Astrocyte of the cerebellum (primary cell): ENCODE results near the gene STXBP5.

Source experiments
- DNase-seq: peaks from one replicate; pipeline ENCODE4 v3.0.0-alpha.2; 2011; ENCODE audit warnings: low read depth
- H3K4me3 ChIP-seq: 2 replicates; pipeline ENCODE4 v1.5.1; 2011; ENCODE audit warnings: mild to moderate bottlenecking, low read depth, low read length, moderate library complexity
- in situ Hi-C: cut with HindIII; loops from 2 replicates; pipeline ENCODE4 v1.10.0; 2017; ENCODE audit warnings: low sequenced_read_pairs
- TF ChIP-seq, protein P1 (sequence below): IDR thresholded peaks from 2 replicates; pipeline ENCODE4 v1.5.1; 2012; ENCODE audit warnings: low read length, low read depth, moderate library complexity, mild to moderate bottlenecking; ENCODE audit errors: missing control alignments

STXBP5 gene

GRCh38 chr6:147207351-147207750 is 3.1 kb downstream of the STXBP5 start:
- no peak overlapping the region for H3K4me3 ChIP-seq
- TF ChIP-seq, protein P1, sequence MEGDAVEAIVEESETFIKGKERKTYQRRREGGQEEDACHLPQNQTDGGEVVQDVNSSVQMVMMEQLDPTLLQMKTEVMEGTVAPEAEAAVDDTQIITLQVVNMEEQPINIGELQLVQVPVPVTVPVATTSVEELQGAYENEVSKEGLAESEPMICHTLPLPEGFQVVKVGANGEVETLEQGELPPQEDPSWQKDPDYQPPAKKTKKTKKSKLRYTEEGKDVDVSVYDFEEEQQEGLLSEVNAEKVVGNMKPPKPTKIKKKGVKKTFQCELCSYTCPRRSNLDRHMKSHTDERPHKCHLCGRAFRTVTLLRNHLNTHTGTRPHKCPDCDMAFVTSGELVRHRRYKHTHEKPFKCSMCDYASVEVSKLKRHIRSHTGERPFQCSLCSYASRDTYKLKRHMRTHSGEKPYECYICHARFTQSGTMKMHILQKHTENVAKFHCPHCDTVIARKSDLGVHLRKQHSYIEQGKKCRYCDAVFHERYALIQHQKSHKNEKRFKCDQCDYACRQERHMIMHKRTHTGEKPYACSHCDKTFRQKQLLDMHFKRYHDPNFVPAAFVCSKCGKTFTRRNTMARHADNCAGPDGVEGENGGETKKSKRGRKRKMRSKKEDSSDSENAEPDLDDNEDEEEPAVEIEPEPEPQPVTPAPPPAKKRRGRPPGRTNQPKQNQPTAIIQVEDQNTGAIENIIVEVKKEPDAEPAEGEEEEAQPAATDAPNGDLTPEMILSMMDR = no peak
- in situ Hi-C loops = no loop called here
- no peak for DNase-seq

DNA sequence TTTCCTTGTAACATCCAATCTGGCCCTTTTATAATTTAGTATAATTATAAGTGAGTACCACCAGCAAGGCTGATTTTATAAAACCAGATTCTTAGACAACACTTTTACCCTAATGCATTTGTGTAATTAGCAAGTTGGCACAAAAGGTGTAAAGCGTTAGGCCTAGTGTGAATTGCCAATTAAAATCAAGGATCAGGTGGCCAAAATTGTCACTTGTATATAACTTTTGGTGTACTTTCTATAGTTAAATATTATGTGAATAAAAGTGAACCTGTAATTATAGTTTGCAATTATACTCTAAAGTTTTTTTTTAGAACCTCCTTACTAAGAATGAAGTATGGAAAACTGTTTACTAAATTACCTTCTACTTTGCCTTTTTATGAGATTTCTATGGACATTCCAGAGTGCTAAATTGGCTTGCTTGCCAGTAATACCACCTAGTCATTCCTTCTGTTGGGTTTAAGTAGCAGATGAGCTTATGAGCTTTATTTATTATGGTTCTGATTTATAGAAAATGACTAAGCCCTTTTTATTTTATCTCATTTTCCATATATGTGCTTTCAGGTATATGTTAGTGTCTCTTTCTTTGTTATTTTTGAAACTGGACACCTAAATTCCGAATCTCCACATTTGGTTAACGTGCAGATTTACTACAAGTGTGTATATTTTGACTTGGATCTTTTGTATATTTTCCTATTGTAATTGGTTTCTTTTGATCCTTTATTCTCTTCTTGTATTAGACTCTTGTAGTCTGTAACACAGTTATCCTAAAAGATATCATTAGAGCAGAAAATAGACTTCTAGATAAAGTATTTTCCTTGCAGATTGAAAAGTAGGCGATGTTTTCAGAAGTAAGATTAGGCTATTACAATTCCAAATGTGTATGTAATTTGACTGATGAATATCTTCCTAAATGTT is 3.9 kb downstream of the STXBP5 start:
- TF ChIP-seq, protein P1 = no peak
- in situ Hi-C loops = no loop called here
- DNase-seq = no peak
- no peak overlapping the region for H3K4me3 ChIP-seq

- in situ Hi-C loops = no loop called here
- TF ChIP-seq, protein P1 = no peak
- DNase-seq = no peak
- H3K4me3 ChIP-seq = no peak overlapping the region
These were observed 5.7 kb downstream of the STXBP5 start for GRCh38 chr6:147209762-147210449.

DNA sequence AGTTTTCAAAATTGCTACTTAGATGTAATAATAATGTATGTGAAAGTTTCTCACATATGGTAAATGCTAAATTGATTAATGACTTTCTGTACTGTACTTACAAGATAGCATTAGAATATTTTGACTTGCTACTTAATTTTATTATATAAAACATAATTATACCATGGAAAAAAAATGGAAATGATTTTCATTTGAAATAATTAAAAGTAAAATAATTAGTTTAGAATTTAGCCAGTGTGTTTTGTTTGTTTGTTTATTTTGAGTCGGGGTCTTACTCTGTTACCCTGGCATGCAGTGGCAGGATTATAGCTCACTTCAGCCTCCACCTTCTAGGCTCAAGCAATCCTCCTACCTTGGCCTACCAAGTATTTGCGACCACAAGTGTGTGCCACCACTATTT is 7.1 kb downstream of the STXBP5 start:
- DNase-seq = no peak
- H3K4me3 ChIP-seq = no peak overlapping the region
- TF ChIP-seq, protein P1 = no peak
- in situ Hi-C loops = no loop called here

DNA sequence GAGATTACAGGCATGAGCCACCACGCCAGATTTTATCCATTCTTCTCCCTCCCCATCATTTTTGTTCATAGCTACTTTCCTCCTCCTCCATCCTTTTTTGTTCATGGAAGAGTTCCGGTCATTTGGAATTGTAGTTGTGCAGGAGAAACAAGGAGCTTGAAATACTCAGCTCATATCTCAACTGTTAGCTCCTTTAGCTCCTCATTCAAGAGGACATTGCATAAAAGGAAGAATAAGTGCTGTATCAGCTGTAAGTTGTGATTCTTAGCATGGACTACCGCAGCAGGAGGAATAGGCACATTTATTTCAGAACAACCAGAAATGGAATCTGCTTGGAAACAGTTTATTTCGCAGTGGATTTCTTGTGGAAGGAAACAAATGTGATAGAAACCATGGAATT is 7.6 kb downstream of the STXBP5 start:
- DNase-seq = no peak
- no peak overlapping the region for H3K4me3 ChIP-seq
- in situ Hi-C loops = no loop called here
- TF ChIP-seq, protein P1 = no peak

DNA sequence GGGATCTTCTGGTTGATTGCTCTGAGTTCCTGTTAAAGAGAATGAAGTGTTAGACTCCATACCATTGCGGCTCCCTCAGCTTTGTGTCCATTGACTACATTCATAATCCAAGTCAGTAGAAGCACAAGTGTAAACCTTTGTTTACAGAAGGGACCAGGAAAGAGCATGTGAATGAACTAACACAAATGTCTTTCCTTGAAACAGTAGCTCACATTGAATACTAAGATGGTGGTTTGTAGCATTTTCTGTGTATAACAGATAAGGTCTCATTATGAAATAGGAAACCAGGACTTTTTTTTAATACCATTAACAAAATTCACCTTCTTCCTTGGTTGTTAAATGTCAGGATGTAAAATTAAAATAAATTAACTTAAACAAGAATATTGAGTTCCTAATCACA is 8.4 kb downstream of the STXBP5 start:
- TF ChIP-seq, protein P1 = no peak
- DNase-seq = no peak
- in situ Hi-C loops = no loop called here
- H3K4me3 ChIP-seq = no peak overlapping the region
